ENCODE results near the gene ZNF831.

The ZNF831 gene

GRCh38 chr20:59305908-59306655, 142.5 kb downstream of the ZNF831 start:
- no peak for DNase-seq (ENCODE audit: low read depth)

GRCh38 chr20:59307270-59307669, 143.6 kb downstream of the ZNF831 start:
- DNase-seq (ENCODE audit: low read depth): no peak
